ENCODE results near the gene RAB30.

The RAB30 gene

GRCh38 chr11:82930229-82930628, 141.5 kb downstream of the RAB30 start:
- ATAC-seq (ENCODE audit: low read depth), result no peak
- Histone ChIP-seq H3K4me1 (ENCODE audit: insufficient read depth, poor library complexity, severe bottlenecking) (no peaks in the 10 kb centered on the region), H3K27ac (ENCODE audit: poor library complexity, severe bottlenecking) (no peak overlapping the region), H3K9me3 (ENCODE audit: severe bottlenecking) (no peaks in the 10 kb centered on the region), H3K36me3 (ENCODE audit: low read depth) (peaks cover 26% of the 10 kb centered on the region), H3K27me3 (ENCODE audit: insufficient read depth, poor library complexity, severe bottlenecking) (no peaks in the 10 kb centered on the region), H3K4me3 (ENCODE audit: severe bottlenecking) (no peak overlapping the region)
- TF ChIP-seq CTCF (IDR thresholded peaks at IDR 0.05; ENCODE audit: poor library complexity, severe bottlenecking), result no peak
- DNase-seq (ENCODE audit: low spot score), result no peak

DNA sequence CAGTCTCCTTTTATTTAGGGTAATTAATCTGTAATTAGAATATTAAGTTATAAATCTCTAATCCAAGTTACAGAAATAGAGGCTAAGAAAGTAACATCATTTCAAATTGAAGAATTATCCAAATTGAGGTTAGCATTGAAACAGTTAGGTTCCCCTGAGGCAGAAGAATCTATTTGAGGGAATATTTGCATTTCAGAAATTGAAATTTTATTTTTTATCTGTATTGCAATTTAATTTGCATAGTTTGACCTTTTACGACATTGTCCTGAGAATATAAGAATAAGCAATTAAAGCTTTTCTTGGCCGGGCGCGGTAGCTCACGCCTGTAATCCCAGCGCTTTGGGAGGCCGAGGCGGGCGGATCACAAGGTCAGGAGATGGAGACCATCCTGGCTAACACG, 142.6 kb downstream of the RAB30 start:
- ATAC-seq (ENCODE audit: low read depth) (no peak), DNase-seq (ENCODE audit: low spot score) (no peak)
- Histone ChIP-seq H3K36me3 (ENCODE audit: low read depth) (peaks cover 28% of the 10 kb centered on the region), H3K27me3 (ENCODE audit: insufficient read depth, poor library complexity, severe bottlenecking) (no peaks in the 10 kb centered on the region), H3K9me3 (ENCODE audit: severe bottlenecking) (no peaks in the 10 kb centered on the region), H3K27ac (ENCODE audit: poor library complexity, severe bottlenecking) (no peak overlapping the region), H3K4me1 (ENCODE audit: insufficient read depth, poor library complexity, severe bottlenecking) (no peaks in the 10 kb centered on the region), H3K4me3 (ENCODE audit: severe bottlenecking) (no peak overlapping the region)
- TF ChIP-seq CTCF (IDR thresholded peaks at IDR 0.05; ENCODE audit: poor library complexity, severe bottlenecking), result no peak

DNA sequence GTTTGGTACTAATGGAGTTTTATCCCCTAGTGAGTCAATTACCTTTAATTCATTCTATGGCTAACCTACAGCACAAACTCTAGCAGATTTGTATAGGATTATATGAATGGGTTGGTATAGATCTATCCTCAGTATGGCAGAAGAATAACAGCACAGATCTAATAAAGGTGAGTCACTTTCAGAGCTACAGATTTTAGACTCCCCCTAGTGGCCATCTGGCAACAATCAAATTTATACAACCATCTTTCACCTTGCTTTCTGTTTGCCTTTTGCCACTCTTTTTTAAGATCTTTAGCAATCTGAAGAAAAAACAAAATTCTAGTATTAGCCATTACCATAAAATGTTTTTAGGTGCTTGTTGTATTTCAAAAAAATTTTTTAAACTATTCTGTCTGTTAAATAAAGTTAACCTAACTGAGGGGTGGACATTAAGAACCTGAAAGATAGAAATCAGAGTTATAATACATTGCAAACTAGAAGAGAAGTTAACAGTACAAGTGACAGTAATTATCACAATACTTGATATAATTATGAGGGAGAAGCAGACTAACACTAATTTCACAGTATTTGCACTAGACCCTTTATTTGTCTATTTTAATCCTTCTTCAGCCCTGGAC, 144.3 kb downstream of the RAB30 start:
- H3K4me3 ChIP-seq (ENCODE audit: severe bottlenecking), result no peak overlapping the region
- ATAC-seq (ENCODE audit: low read depth), result peak; percentile 85

DNA sequence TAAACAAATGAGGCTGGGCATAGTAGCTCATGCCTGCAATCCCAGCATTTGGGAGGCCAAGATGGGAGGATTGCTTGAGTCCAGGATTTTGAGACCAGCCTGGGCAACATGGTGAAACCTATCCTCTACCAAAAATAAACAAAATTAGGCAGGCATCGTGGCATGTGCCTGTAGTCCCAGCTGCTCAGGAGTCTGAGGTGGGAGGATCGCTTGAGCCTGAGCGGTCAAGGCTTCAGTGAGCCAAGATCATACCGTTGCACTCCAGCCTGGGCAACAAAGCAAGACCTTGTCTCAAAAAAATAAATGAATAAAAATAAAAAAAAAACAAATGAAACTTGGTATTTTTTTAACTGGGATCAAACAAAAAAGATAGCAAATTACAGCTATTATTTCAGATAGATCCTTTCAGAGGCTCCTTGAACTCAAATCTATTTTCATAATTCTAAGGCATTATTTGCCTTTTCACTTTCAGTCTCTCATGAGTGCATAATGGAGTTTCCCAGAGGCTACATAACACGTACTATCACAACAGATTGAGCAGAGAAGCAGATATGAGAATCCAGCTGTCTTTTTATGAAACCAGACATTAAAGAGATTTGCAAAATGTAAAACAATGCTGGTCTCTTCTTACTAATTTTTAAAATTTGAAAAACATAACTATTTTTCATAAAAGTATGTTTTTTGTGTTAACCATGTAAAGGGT, 147.0 kb downstream of the RAB30 start:
- H3K4me3 ChIP-seq (ENCODE audit: severe bottlenecking), result no peak overlapping the region
- H3K9me3 ChIP-seq (ENCODE audit: severe bottlenecking), result no peaks in the 10 kb centered on the region
- H3K36me3 ChIP-seq (ENCODE audit: low read depth), result peaks cover 14% of the 10 kb centered on the region
- no peaks in the 10 kb centered on the region for H3K27me3 ChIP-seq (ENCODE audit: insufficient read depth, poor library complexity, severe bottlenecking)
- H3K4me1 ChIP-seq (ENCODE audit: insufficient read depth, poor library complexity, severe bottlenecking), result no peaks in the 10 kb centered on the region
- no peak for TF ChIP-seq CTCF (IDR thresholded peaks at IDR 0.05; ENCODE audit: poor library complexity, severe bottlenecking)
- DNase-seq (ENCODE audit: low spot score), result no peak
- H3K27ac ChIP-seq (ENCODE audit: poor library complexity, severe bottlenecking), result no peak overlapping the region
- ATAC-seq (ENCODE audit: low read depth), result no peak

More for the DNA sequence above, 144.3 kb downstream of the RAB30 start:
- Histone ChIP-seq H3K4me1 (ENCODE audit: insufficient read depth, poor library complexity, severe bottlenecking) (no peaks in the 10 kb centered on the region), H3K36me3 (ENCODE audit: low read depth) (peaks cover 19% of the 10 kb centered on the region), H3K27me3 (ENCODE audit: insufficient read depth, poor library complexity, severe bottlenecking) (no peaks in the 10 kb centered on the region), H3K9me3 (ENCODE audit: severe bottlenecking) (no peaks in the 10 kb centered on the region), H3K27ac (ENCODE audit: poor library complexity, severe bottlenecking) (no peak overlapping the region)
- TF ChIP-seq CTCF (IDR thresholded peaks at IDR 0.05; ENCODE audit: poor library complexity, severe bottlenecking), result peak; percentile 94
- DNase-seq (ENCODE audit: low spot score), result no peak
